GM12801 (cell line): ENCODE data around the gene PLOD1.

ENCODE experiments used
- TF ChIP-seq, protein P1 (sequence below): IDR thresholded peaks from one replicate; pipeline ENCODE4 v1.5.1; 2011; ENCODE audit warnings: control low read depth; ENCODE audit not compliant: insufficient read length; ENCODE audit errors: extremely low read depth

Gene PLOD1

DNA sequence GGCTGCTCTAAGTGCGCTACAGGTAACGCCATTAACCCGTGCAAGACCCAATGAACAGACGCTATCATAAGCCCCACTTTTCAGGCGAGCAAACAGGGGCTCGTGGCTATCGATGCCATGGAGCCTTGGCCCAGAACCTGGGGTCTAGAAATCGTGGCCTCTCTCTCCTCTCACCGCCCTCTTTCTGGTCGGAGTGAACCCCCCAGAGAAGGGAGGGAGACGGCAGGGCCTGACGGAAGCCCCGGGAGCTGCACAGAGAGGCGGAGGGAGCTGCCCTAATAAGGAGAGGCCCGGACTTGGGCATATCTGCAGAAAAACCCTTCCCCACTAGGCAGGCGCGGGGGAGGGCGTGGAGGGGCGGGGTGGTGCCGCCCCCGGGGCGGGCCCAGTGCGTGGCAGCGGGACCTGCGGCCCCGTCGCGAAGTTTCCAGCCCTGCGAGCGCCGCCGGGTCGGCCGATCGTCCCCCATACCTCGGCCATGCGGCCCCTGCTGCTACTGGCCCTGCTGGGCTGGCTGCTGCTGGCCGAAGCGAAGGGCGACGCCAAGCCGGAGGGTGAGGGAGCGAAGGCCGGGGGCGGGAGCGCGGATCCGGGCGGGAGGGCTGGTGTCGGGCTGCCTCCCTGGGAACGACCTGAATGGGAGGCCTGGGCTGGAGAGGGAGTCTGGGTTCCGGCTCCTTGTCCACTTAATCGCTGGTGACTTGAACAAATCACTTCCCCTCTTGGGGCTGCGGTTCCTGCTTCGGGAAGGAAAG is at the start of gene PLOD1:
Gene PLOD1 (plus strand): TSS at position 416 of the 755 bp plus-strand sequence. CDS start 63 bp downstream, at position 479.
- TF ChIP-seq, protein P1, sequence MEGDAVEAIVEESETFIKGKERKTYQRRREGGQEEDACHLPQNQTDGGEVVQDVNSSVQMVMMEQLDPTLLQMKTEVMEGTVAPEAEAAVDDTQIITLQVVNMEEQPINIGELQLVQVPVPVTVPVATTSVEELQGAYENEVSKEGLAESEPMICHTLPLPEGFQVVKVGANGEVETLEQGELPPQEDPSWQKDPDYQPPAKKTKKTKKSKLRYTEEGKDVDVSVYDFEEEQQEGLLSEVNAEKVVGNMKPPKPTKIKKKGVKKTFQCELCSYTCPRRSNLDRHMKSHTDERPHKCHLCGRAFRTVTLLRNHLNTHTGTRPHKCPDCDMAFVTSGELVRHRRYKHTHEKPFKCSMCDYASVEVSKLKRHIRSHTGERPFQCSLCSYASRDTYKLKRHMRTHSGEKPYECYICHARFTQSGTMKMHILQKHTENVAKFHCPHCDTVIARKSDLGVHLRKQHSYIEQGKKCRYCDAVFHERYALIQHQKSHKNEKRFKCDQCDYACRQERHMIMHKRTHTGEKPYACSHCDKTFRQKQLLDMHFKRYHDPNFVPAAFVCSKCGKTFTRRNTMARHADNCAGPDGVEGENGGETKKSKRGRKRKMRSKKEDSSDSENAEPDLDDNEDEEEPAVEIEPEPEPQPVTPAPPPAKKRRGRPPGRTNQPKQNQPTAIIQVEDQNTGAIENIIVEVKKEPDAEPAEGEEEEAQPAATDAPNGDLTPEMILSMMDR, result no peak

DNA sequence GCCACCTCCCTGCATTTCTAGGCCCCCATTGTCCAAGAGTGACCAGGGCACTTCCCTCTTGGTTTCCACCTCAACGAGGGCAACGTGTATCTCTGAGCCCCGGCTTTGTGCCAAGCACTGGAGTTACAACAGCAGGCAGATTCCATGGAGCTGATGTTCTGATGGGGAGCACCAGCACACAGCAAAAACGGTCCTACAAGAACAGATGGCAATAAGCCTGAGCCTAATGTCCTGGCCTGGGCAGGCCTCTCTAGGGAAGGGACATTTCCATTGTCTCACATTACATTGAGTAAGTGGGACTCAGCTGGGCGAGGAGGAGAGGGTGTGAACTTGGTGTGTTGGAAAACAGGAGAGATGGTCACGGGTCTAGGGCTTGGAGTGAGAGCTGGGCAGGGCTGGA is 48.6 kb upstream of the PLOD1 start:
- TF ChIP-seq, protein P1, result no peak

DNA sequence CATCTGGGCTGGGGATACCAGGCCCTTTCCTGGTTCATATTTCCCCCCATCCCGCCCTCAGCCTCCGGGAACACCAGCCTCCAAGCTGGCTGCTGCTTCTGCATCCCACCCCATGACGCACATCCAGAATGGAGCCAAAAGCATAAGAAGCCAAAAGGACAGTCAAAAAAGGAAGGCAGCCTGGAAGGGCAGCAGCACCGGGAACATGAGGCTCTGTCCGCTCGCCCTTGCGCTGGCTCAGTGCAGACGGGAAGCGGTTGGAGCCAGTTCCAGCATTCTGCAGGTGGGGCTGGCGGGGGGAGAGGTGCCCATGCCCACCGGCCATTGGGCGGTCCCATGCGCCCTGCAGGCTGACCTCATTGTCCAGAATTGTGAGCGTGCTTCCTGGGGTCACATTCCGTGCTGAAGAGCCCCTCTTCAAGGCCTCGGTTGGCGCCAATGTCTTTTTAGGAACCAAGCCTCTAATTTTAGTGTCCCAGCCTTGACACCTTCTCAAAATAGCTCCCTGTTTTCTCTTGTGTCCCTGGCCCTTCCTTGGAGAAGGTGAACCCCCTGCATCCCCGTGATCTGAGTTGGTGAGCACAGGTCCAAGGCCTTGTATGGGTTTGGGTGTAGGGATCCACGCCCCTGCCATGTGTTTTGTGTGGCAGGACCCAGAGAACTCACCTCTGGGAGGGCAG is 47.4 kb upstream of the PLOD1 start:
- TF ChIP-seq, protein P1, result no peak

DNA sequence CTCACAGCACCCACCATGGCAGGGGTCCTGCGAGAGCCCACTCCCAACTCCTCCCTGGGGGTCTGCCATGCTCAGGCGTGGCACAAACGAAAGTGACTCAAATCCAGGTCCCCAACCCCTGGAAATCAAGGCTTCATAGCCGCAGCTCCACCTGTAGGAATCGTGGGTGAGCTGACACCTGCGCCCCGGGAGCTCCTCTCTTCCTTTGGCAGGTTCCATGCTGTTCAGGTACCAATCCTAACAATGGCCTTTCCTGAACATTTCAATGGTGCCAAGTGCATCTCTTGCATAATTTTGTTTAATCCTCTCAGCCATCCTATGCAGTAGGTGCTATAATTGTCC is 46.9 kb upstream of the PLOD1 start:
- TF ChIP-seq, protein P1, result no peak

DNA sequence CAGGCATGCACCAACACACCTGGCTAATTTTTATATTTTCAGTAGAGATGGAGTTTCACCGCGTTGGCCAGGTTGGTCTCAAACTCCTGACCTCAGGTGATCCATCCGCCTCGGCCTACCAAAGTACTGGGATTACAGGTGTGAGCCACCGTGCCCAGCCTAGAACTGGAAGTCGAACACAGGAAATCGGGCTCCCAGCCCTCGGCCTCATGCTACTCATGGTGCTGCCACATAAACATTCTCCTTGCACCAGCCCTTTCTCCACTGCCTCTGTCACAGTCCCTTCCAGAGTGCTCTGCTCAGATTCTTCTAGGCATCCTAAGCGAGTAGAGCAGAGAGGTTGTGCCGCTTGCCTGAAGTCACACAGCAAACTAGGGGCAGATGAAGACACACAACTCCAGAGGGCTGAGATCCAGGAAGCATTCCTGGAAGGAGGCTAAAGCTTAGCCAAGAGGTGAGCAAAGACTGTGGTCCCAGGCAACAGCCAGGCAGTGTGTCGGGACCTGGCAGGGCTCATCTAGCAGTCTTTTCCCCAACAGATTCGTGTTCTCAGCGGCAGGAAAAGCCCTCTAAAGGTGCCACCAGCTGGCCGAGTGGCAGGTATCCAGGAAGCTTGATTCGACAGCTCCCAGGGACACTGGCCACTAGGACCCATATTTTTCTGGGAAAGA is 46.2 kb upstream of the PLOD1 start:
- TF ChIP-seq, protein P1, result no peak

DNA sequence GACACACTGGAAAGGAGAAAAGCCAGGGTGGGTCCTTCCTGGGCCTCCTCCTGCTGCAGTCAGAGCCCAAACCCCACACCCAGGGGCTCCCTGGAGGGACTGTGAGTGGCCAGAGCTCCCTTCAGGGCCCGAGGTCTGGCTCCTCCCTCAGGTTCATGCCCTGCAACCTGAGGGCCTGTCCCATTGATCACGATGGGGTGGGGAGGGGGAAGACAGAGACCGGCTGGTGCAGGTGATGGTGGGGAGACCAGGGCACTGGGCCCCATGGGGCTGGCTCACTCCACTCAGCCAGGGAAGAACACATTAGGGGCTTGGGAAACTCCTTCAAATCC is 45.7 kb upstream of the PLOD1 start:
- TF ChIP-seq, protein P1, result no peak

DNA sequence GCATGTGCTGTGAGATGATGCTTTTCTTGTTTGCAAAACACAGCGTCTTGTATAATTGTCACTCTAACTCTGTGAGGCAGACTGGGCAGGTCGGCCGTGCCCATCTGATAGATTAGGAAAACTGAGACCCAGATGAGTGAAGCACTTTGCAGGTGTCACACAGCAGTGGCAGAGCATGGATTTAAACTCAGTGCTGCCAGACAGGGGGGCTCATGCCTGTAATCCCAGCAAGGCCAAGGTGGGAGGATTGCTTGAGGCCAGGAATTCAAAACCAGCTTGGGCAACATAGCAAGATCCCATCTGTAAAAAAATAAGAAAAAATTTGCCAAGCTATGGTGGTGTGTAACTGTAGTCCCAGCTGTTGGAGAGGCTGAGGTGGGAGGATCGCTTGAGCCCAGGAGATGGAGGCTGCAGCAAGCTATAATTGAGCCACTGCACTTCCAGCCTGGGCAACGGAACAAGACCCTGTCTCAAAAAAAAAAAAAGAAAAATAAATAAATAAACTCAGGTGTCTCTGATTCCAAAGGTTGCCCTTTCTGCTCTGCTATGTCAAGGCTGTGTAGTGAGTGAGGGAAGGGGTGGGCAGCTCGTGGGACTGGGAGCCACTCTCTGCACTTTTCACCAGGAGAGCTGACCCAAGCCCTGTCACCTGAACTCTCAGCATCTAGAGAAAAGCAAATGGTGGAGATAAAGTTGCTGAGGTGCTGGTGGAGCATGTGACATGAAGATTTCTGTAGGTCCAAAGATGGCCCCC is 42.9 kb upstream of the PLOD1 start:
- TF ChIP-seq, protein P1, result no peak
